ENCODE data around the gene ZC3H12D. TPM values are rescaled to one million over a fixed set of nuclear protein-coding genes. Genes with fewer than 3 reads are reported as not detected.
A peak's percentile ranks its signal among the peaks of the same experiment; 100 is the strongest.

ZC3H12D gene
- total RNA-seq, 3 donors from 2014 or later (not counting 1 experiment from before 2014, with no cell fraction given) = 0.49 to 7.7 (median 4.1) TPM

- Mint-ChIP-seq H3K36me3 (peaks cover 13% of the 10 kb centered on the region), H3K4me3 (no peak overlapping the region), H3K4me1 (peaks cover 5 to 6% of the 10 kb centered on the region in 2 donors), H3K27ac (peak overlapping the region in 1 of 2 donors; percentile 49), H3K27me3 (ENCODE audit: low read depth in 2 of 2) (no peaks in the 10 kb centered on the region), H3K9me3 (no peaks in the 10 kb centered on the region)
- H3K27me3 ChIP-seq (ENCODE audit: control insufficient read depth, insufficient read depth, low read length) = no peaks in the 10 kb centered on the region
- intact Hi-C loops (cut with micrococcal nuclease) = no loop called here
- H3K4me1 ChIP-seq (ENCODE audit: control insufficient read depth, insufficient read depth, low read length) = no peaks in the 10 kb centered on the region
- TF ChIP-seq CTCF (IDR thresholded peaks at IDR 0.05) = no peak
- peaks cover 47% of the 10 kb centered on the region for H3K36me3 ChIP-seq (ENCODE audit: control insufficient read depth, insufficient read depth, low read length)
- WGBS (ENCODE audit: insufficient coverage) = 89% methylated on average over 5 of the region's 5 CpGs
- ATAC-seq (no peak), DNase-seq (no peak)
- H3K27ac ChIP-seq (ENCODE audit: low read length) = no peak overlapping the region
- no peaks in the 10 kb centered on the region for H3K9me3 ChIP-seq (ENCODE audit: control insufficient read depth, insufficient read depth, low read length)
- no peak overlapping the region for H3K4me3 ChIP-seq (ENCODE audit: low read length)
Measured at GRCh38 chr6:149513915-149514314, 29.1 kb upstream of the ZC3H12D start.

GRCh38 chr6:149510793-149511512 is 26.1 kb upstream of the ZC3H12D start:
- intact Hi-C loops (cut with micrococcal nuclease) = no loop called here
- H3K27ac Mint-ChIP-seq = no peak overlapping the region
- DNase-seq (no peak), ATAC-seq (no peak)
- H3K36me3 Mint-ChIP-seq = peaks cover 7% of the 10 kb centered on the region
- no peak for TF ChIP-seq CTCF (IDR thresholded peaks at IDR 0.05)
- Histone ChIP-seq H3K9me3 (ENCODE audit: control insufficient read depth, insufficient read depth, low read length) (no peaks in the 10 kb centered on the region), H3K4me3 (ENCODE audit: low read length) (no peak overlapping the region), H3K27me3 (ENCODE audit: control insufficient read depth, insufficient read depth, low read length) (no peaks in the 10 kb centered on the region), H3K4me1 (ENCODE audit: control insufficient read depth, insufficient read depth, low read length) (no peaks in the 10 kb centered on the region), H3K27ac (ENCODE audit: low read length) (no peak overlapping the region), H3K36me3 (ENCODE audit: control insufficient read depth, insufficient read depth, low read length) (peaks cover 30% of the 10 kb centered on the region)
- H3K4me1 Mint-ChIP-seq = peaks cover 0 to 4% of the 10 kb centered on the region in 2 donors
- H3K27me3 Mint-ChIP-seq (ENCODE audit: low read depth in 2 of 2) = no peaks in the 10 kb centered on the region
- 85% methylated on average over 4 of the region's 4 CpGs for WGBS (ENCODE audit: insufficient coverage)
- H3K4me3 Mint-ChIP-seq = no peak overlapping the region
- no peaks in the 10 kb centered on the region for H3K9me3 Mint-ChIP-seq

GRCh38 chr6:149508485-149508884 is 23.7 kb upstream of the ZC3H12D start:
- H3K27me3 Mint-ChIP-seq (ENCODE audit: low read depth in 2 of 2) = no peaks in the 10 kb centered on the region
- H3K36me3 Mint-ChIP-seq = peaks cover 15% of the 10 kb centered on the region
- no peaks in the 10 kb centered on the region for H3K9me3 Mint-ChIP-seq
- Histone ChIP-seq H3K9me3 (ENCODE audit: control insufficient read depth, insufficient read depth, low read length) (no peaks in the 10 kb centered on the region), H3K4me3 (ENCODE audit: low read length) (no peak overlapping the region), H3K27ac (ENCODE audit: low read length) (no peak overlapping the region), H3K27me3 (ENCODE audit: control insufficient read depth, insufficient read depth, low read length) (no peaks in the 10 kb centered on the region), H3K4me1 (ENCODE audit: control insufficient read depth, insufficient read depth, low read length) (no peaks in the 10 kb centered on the region), H3K36me3 (ENCODE audit: control insufficient read depth, insufficient read depth, low read length) (peaks cover 35% of the 10 kb centered on the region)
- peak in 1 of 2 donors; percentile 83 for DNase-seq
- intact Hi-C loops (cut with micrococcal nuclease) = no loop called here
- H3K4me1 Mint-ChIP-seq = peaks cover 0 to 4% of the 10 kb centered on the region in 2 donors
- H3K27ac Mint-ChIP-seq = no peak overlapping the region
- whole genome bisulfite sequencing (ENCODE audit: insufficient coverage) = 100% methylated on average over 1 of the region's 3 CpGs
- H3K4me3 Mint-ChIP-seq = no peak overlapping the region
- peak in 1 of 3 donors; percentile 42 for ATAC-seq
- no peak for TF ChIP-seq CTCF (IDR thresholded peaks at IDR 0.05)

- Histone ChIP-seq H3K27me3 (ENCODE audit: control insufficient read depth, insufficient read depth, low read length) (no peaks in the 10 kb centered on the region), H3K36me3 (ENCODE audit: control insufficient read depth, insufficient read depth, low read length) (peaks cover 17% of the 10 kb centered on the region), H3K4me3 (ENCODE audit: low read length) (no peak overlapping the region), H3K9me3 (ENCODE audit: control insufficient read depth, insufficient read depth, low read length) (no peaks in the 10 kb centered on the region), H3K4me1 (ENCODE audit: control insufficient read depth, insufficient read depth, low read length) (no peaks in the 10 kb centered on the region), H3K27ac (ENCODE audit: low read length) (no peak overlapping the region)
- DNase-seq (no peak), ATAC-seq (no peak)
- TF ChIP-seq CTCF (IDR thresholded peaks at IDR 0.05) = no peak
- 100% methylated on average over 1 of the region's 2 CpGs for WGBS (ENCODE audit: insufficient coverage)
- Mint-ChIP-seq H3K9me3 (no peaks in the 10 kb centered on the region), H3K36me3 (peaks cover 8% of the 10 kb centered on the region), H3K4me1 (peaks cover 0 to 4% of the 10 kb centered on the region in 2 donors), H3K27ac (no peak overlapping the region), H3K4me3 (no peak overlapping the region), H3K27me3 (ENCODE audit: low read depth in 2 of 2) (no peaks in the 10 kb centered on the region)
- intact Hi-C loops (cut with micrococcal nuclease) = no loop called here
Measured at GRCh38 chr6:149503872-149504271, 19.1 kb upstream of the ZC3H12D start.
